BJ (cell line): ENCODE data around the gene RNF214. TPM values are rescaled to one million over a fixed set of nuclear protein-coding genes. Genes with fewer than 3 reads are reported as not detected.
"Not testable (repeated sequence)": the region's sequence is repeated elsewhere in the genome, so short reads cannot be mapped to it uniquely, and the experiment has no call there.

Source experiments
- CTCF ChIA-PET: fragments of 350-600 bp; formaldehyde crosslinking; extraction: SDS; loops from one replicate; lab custom pipeline; 2021; ENCODE audit warnings: antibody characterized with exemption, inconsistent platforms; lab: Yijun Ruan, JAX
- POLR2A ChIA-PET: fragments of 300-600 bp; sonication (Branson Sonifier 250); formaldehyde crosslinking; extraction: SDS; loops from one replicate; lab custom pipeline; 2021; ENCODE audit warnings: antibody characterized with exemption; lab: Charles Lee
- DNase-seq: peaks from one replicate; pipeline ENCODE4 v3.0.0-alpha.2; 2011; ENCODE audit warnings: low read depth
- H3K27me3 ChIP-seq: 2 replicates; pipeline ENCODE4 v1.6.0; 2011; ENCODE audit warnings: low read length; ENCODE audit not compliant: control insufficient read depth, insufficient read depth
- H3K36me3 ChIP-seq: 2 replicates; pipeline ENCODE4 v1.5.1; 2011; ENCODE audit warnings: low read length; ENCODE audit not compliant: control insufficient read depth, insufficient read depth
- H3K4me3 ChIP-seq: 2 replicates; pipeline ENCODE4 v1.5.1; 2011; ENCODE audit warnings: low read depth, mild to moderate bottlenecking, control low read depth, low read length
- CTCF ChIP-seq: IDR thresholded peaks from 2 replicates; pipeline ENCODE4 v1.5.1; 2011; ENCODE audit warnings: low read depth, mild to moderate bottlenecking, control low read depth, inconsistent platforms, low read length, moderate library complexity; ENCODE audit not compliant: insufficient read depth
- polyA plus RNA-seq: library from polyadenylated mRNA; depleted of rRNA; stranded (reverse); fragments of >200 nt; gene quantifications from 2 replicates; pipeline ENCODE4 v1.2.3, GENCODE V29; 2011

The RNF214 gene
- polyA plus RNA-seq, 1 experiment = 17.1 TPM

GRCh38 chr11:117255966-117256365 is 23.5 kb downstream of the RNF214 start:
- H3K4me3 ChIP-seq = no peak overlapping the region
- ChIA-PET CTCF (interaction anchor here (1.0 kb wide), 1 partner anchor 30 kb away, joined by 3 read pairs; no protein-coding TSS in a partner anchor), POLR2A (no interaction called here)
- DNase-seq = no peak
- no peak for TF ChIP-seq CTCF
- no peaks in the 10 kb centered on the region for H3K27me3 ChIP-seq
- peaks cover 1% of the 10 kb centered on the region; the same call in 1 of the 2 replicates for H3K36me3 ChIP-seq

DNA sequence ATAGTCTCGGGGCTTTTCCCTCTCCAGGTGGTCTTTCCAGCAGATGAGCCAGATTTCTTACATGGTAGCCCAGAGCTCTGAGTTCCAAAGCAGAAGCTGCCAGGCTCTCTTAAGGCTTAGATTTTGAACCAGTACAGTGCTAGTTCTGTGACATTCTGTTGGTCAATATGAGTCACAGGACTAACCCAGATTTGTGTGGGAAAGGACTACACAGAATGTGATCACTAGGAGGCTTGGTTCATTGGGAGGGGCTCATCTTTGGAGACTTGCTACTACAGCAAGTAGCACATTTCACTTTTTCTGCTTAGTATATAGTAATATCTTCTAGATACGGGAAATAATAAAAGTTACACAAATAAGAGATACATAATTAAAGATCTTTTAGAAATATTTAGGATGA is 24.1 kb downstream of the RNF214 start:
- peaks cover 1% of the 10 kb centered on the region; the same call in 1 of the 2 replicates for H3K36me3 ChIP-seq
- DNase-seq = no peak
- ChIA-PET POLR2A (no interaction called here), CTCF (interaction anchor here (1.0 kb wide), 1 partner anchor 30 kb away, joined by 3 read pairs; no protein-coding TSS in a partner anchor)
- H3K27me3 ChIP-seq = no peaks in the 10 kb centered on the region
- TF ChIP-seq CTCF = no peak
- H3K4me3 ChIP-seq = no peak overlapping the region

GRCh38 chr11:117258576-117258975 is 26.1 kb downstream of the RNF214 start:
- POLR2A ChIA-PET = no interaction called here
- H3K27me3 ChIP-seq = no peaks in the 10 kb centered on the region
- H3K36me3 ChIP-seq = peaks cover 1% of the 10 kb centered on the region; the same call in 1 of the 2 replicates
- CTCF ChIA-PET = no interaction called here
- H3K4me3 ChIP-seq = no peak overlapping the region
- DNase-seq = no peak
- TF ChIP-seq CTCF = no peak

GRCh38 chr11:117259417-117259816 is 26.9 kb downstream of the RNF214 start:
- Histone ChIP-seq H3K36me3 (peaks cover 1% of the 10 kb centered on the region; the same call in 1 of the 2 replicates), H3K27me3 (no peaks in the 10 kb centered on the region), H3K4me3 (no peak overlapping the region)
- DNase-seq = peak; percentile 71
- no peak for TF ChIP-seq CTCF
- CTCF ChIA-PET = no interaction called here
- POLR2A ChIA-PET = no interaction called here

DNA sequence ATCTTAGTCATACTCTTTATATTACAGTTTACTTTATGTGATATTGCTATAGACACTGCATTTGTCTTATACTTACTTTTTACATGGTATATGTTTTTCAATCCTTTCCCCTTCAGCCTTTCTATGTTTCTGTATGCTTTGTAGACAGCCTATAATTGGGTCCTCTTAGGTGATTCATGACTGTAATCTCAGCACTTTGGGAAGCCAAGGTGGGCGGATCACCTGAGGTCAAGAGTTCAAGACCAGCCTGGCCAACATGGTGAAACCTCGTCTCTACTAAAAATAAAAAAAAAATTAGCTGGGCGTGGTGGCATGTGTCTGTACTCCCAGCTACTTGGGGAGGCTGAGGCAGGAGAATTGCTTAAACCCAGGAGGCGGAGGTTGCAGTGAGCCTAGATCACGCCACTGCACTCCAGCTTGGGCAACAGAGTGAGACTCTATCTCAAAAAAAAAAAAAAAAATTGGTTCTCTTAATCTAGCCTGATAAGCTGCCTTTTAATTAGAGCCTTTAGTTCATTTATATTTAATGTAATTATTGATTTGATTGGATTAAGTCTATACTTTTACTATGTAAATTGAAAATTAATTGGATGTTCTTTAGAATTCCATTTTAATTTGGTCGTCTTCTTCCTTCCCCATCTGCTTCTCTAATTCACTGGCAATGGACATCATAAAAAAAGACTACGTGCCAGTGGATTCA is 32.3 kb downstream of the RNF214 start:
- CTCF ChIA-PET, H3K36me3 ChIP-seq, DNase-seq, POLR2A ChIA-PET, H3K4me3 ChIP-seq, H3K27me3 ChIP-seq: not testable (repeated sequence)
